Measurements from ENCODE around the gene PDE8A.

- TF ChIP-seq SREBF2 (IDR thresholded peaks at IDR 0.05; ENCODE audit: low read length) (no peak), POLR2AphosphoS2 (IDR thresholded peaks at IDR 0.05; ENCODE audit: low read depth, low read length) (no peak), REST (IDR thresholded peaks at IDR 0.05; ENCODE audit: low read depth, low read length) (no peak)
Measured at GRCh38 chr15:85003593-85004312, 22.1 kb downstream of the PDE8A start.
